ENCODE results near the gene DLX3. TPM values are rescaled to one million over a fixed set of nuclear protein-coding genes. Genes with fewer than 3 reads are reported as not detected.

Gene DLX3
- total RNA-seq, 1 experiment from 2014 or later = 1.2 TPM

- H3T11ph ChIP-seq (ENCODE audit: low read length) = no peak overlapping the region
- no peak overlapping the region for H2BK20ac ChIP-seq (ENCODE audit: low read depth, low read length, poor library complexity, severe bottlenecking)
- no peaks in the 10 kb centered on the region for H3K36me3 Mint-ChIP-seq (ENCODE audit: insufficient read depth in 1 of 3, low read depth in 3 of 3)
- no peak overlapping the region for H3K23ac ChIP-seq (ENCODE audit: insufficient read length, low read depth, low read length)
- H2AFZ ChIP-seq (ENCODE audit: low read length) = no peak overlapping the region
- H4K20me1 ChIP-seq (ENCODE audit: control insufficient read depth, insufficient read depth, insufficient read length) = no peaks in the 10 kb centered on the region
- H3K27me3 Mint-ChIP-seq (ENCODE audit: low read depth) = peaks cover 14% of the 10 kb centered on the region
- H2BK15ac ChIP-seq (ENCODE audit: low read depth, low read length) = no peak overlapping the region
- H4K91ac ChIP-seq (ENCODE audit: insufficient read length, low read depth, low read length) = no peak overlapping the region
- no CpG with 5 or more reads among the region's 4 CpGs for WGBS (ENCODE audit: extremely low coverage, insufficient read length, low lambda C conversion rate)
- DNase-seq = no peak
- no peak overlapping the region for H4K5ac ChIP-seq (ENCODE audit: insufficient read length, low read depth, low read length)
- no peak overlapping the region for H2BK5ac ChIP-seq (ENCODE audit: insufficient read length, low read length)
- no peak overlapping the region for H2BK12ac ChIP-seq (ENCODE audit: insufficient read length, low read depth, low read length)
- no peak overlapping the region for H3K56ac ChIP-seq (ENCODE audit: insufficient read length, low read depth, low read length)
- peaks cover 20 to 31% of the 10 kb centered on the region in 2 experiments for H3K4me1 Mint-ChIP-seq
- H3K9ac ChIP-seq (ENCODE audit: extremely low read depth, insufficient read length, low read length) = no peak overlapping the region
- no peak for TF ChIP-seq CTCF (conservative IDR thresholded peaks at IDR 0.05)
- H3K27me3 ChIP-seq (ENCODE audit: insufficient read depth, low read length) = no peaks in the 10 kb centered on the region; the same call in 1 of the 2 replicates
- H3K4ac ChIP-seq (ENCODE audit: low read depth, low read length) = no peak overlapping the region
- H3K9me3 Mint-ChIP-seq = no peaks in the 10 kb centered on the region; a peak in 1 of 5 replicates
- no peak overlapping the region for H3K4me3 Mint-ChIP-seq
- H3K79me1 ChIP-seq (ENCODE audit: insufficient read depth, low read depth, low read length, poor library complexity, severe bottlenecking) = no peaks in the 10 kb centered on the region
- H3K18ac ChIP-seq (ENCODE audit: insufficient read length, low read depth, low read length) = no peak overlapping the region
- H2BK120ac ChIP-seq (ENCODE audit: low read depth, low read length, poor library complexity, severe bottlenecking) = no peak overlapping the region
- H3K27ac Mint-ChIP-seq = no peak overlapping the region
- H3K14ac ChIP-seq (ENCODE audit: insufficient read depth, low read length) = no peak overlapping the region
- H3K79me2 ChIP-seq (ENCODE audit: insufficient read depth, low read length) = no peaks in the 10 kb centered on the region
- no peak overlapping the region for H3K27ac ChIP-seq (ENCODE audit: insufficient read length, low read depth, low read length)
- no peaks in the 10 kb centered on the region for H3K23me2 ChIP-seq (ENCODE audit: insufficient read length, low read depth, low read length, poor library complexity, severe bottlenecking)
- no peak overlapping the region for H2AK5ac ChIP-seq (ENCODE audit: insufficient read length, low read length)
- no peak overlapping the region for H4K8ac ChIP-seq (replicated peaks; ENCODE audit: insufficient read length, low read depth, low read length)
- H3K4me1 ChIP-seq (ENCODE audit: insufficient read depth, low read length) = no peaks in the 10 kb centered on the region; the same call in 1 of the 2 replicates
- no peaks in the 10 kb centered on the region for H3K9me3 ChIP-seq (ENCODE audit: control insufficient read depth, low read depth, low read length)
- no peak overlapping the region for H3K4me2 ChIP-seq (ENCODE audit: insufficient read depth, insufficient read length, low read length)
Measured at GRCh38 chr17:50039058-50039457, 44.0 kb upstream of the DLX3 start.
